Spleen (tissue), 11 donors: ENCODE measurements around the gene CIT. TPM values are rescaled to one million over a fixed set of nuclear protein-coding genes. Genes with fewer than 3 reads are reported as not detected.

Experiments
- DNase-seq: peaks from one replicate; pipeline ENCODE4 v3.0.0-alpha.2; 2020
- H3K27ac ChIP-seq, 8 donors: fragments of 200-600 bp; sonication (generic) in 7 of 8; 1 replicate in 4 of 8; 2 replicates in 4 of 8; pipeline versions ENCODE4 v1.5.0 to v1.8.0; 2016 to 2021; ENCODE audit warnings: inconsistent platforms in 4 of 8, mild to moderate bottlenecking in 4 of 8, moderate library complexity in 1 of 8
- H3K27me3 ChIP-seq, 7 donors: fragments of 200-600 bp; sonication (generic) in 6 of 7; replicated peaks in 1 of 7; 1 replicate in 4 of 7; 2 replicates in 3 of 7; pipeline versions ENCODE4 v1.5.0 to v1.8.0; 2016 to 2021; ENCODE audit warnings: inconsistent platforms in 3 of 7, mild to moderate bottlenecking in 1 of 7
- H3K36me3 ChIP-seq, 6 donors: fragments of 200-600 bp; sonication (generic) in 5 of 6; 1 replicate in 4 of 6; 2 replicates in 2 of 6; pipeline versions ENCODE4 v1.5.0 to v1.8.0; 2016 to 2021; ENCODE audit warnings: inconsistent platforms in 2 of 6
- H3K4me1 ChIP-seq, 6 donors: fragments of 200-600 bp; sonication (generic) in 5 of 6; 1 replicate in 3 of 6; 2 replicates in 3 of 6; pipeline versions ENCODE4 v1.5.0 to v1.8.0; 2016 to 2021; ENCODE audit warnings: inconsistent platforms in 3 of 6
- H3K4me3 ChIP-seq, 8 donors: fragments of 200-600 bp; sonication (generic) in 7 of 8; 1 replicate in 4 of 8; 2 replicates in 4 of 8; pipeline versions ENCODE4 v1.5.0 to v1.8.0; 2016 to 2021; ENCODE audit warnings: inconsistent platforms in 4 of 8, mild to moderate bottlenecking in 4 of 8, moderate library complexity in 2 of 8
- H3K9me3 ChIP-seq, 8 donors: fragments of 200-600 bp; sonication (generic) in 7 of 8; 1 replicate in 4 of 8; 2 replicates in 4 of 8; pipeline versions ENCODE4 v1.5.0 to v1.8.0; 2016 to 2021; ENCODE audit warnings: inconsistent platforms in 4 of 8
- CTCF ChIP-seq, 11 experiments: fragments of 200-600 bp in 7 of 11; fragments of 450-650 bp in 4 of 11; sonication (generic) in 4 of 11; IDR thresholded peaks in 8 of 11; conservative IDR thresholded peaks in 3 of 11; 1 replicate in 7 of 11; 2 replicates in 4 of 11; pipeline versions ENCODE4 v1.4.0 to v1.8.0; 2016 to 2021; ENCODE audit warnings: antibody characterized with exemption in 11 of 11, inconsistent platforms in 4 of 11, mild to moderate bottlenecking in 1 of 11
- POLR2A ChIP-seq, 3 donors: fragments of 450-650 bp; IDR thresholded peaks; one replicate each; pipeline ENCODE4 v1.5.1; 2017; ENCODE audit warnings: antibody characterized with exemption in 3 of 3, mild to moderate bottlenecking in 1 of 3
- POLR2AphosphoS5 ChIP-seq, 3 donors: sonication (generic); formaldehyde crosslinking; IDR thresholded peaks; one replicate each; pipeline ENCODE4 v1.5.1; 2017; ENCODE audit warnings: antibody characterized with exemption in 3 of 3
- WGBS, 5 donors: extraction: QIAGEN DNeasy Blood & Tissue Kit in 3 of 5; methylation state at CpG; one replicate each; pipeline versions ENCODE4 v1.1.5 to v1.1.7; 2013 to 2018; 5-methylcytosine and 5-hydroxymethylcytosine counted together
- intact Hi-C: fragments of 100-400 bp; cut with DNase I; formaldehyde crosslinking; loops from one replicate; pipeline ENCODE4 v1.15.0; 2023; ENCODE audit warnings: low total_unique reads
- polyA plus RNA-seq, 3 donors: library from polyadenylated mRNA; stranded (reverse); fragments of 200-250 nt; gene quantifications; one replicate each; pipeline ENCODE4 v1.2.1, GENCODE V29; 2013
- total RNA-seq, 7 donors: library from RNA; depleted of rRNA in 3 of 7; stranded (reverse); fragments of >200 nt in 3 of 7; fragmentation: NEBNext Ultra II Directional in 4 of 7; extraction: Animal tissue kit (Norgen Biotek cat#: 25700) in 4 of 7; gene quantifications; one replicate each; pipeline versions ENCODE4 v1.1.0 to v1.2.1, GENCODE V29; 2016 to 2021
- donor health status: healthy with polysubstance abuse.
- donor health status: DM: no; HTN: no; CAD: no; lungs with moderate emphysema.
- donor health status: DM: no; HTN: no; CAD: no.
- donor health status: Bipolar disorder and iron deficiency.
- donor health status: healthy.
- donor health status: DM: no; HTN: no; CAD: no.
- donor health status: DM: yes; HTN: yes; CAD: no.

CIT gene
- total and polyA plus RNA-seq, 10 donors, result 1.9 to 54.3 (median 24.5) TPM

- Histone ChIP-seq H3K4me3 (no peak overlapping the region), H3K4me1 (no peaks in the 10 kb centered on the region), H3K27me3 (no peaks in the 10 kb centered on the region), H3K27ac (no peak overlapping the region), H3K36me3 (peaks cover 0 to 38% (median 0%) of the 10 kb centered on the region in 6 donors), H3K9me3 (peaks cover 0 to 13% (median 9%) of the 10 kb centered on the region in 8 donors)
- no peak for TF ChIP-seq POLR2A (IDR thresholded peaks at IDR 0.05)
- TF ChIP-seq POLR2AphosphoS5 (IDR thresholded peaks at IDR 0.05), result no peak
- no peak for TF ChIP-seq CTCF (IDR thresholded peaks at IDR 0.05 in 8 of 11, conservative IDR thresholded peaks at IDR 0.05 in 3 of 11)
- intact Hi-C loops, result no loop called here
- no peak for DNase-seq
- 92 to 97% (median 93%) methylated on average over 8 of the region's 8 CpGs for WGBS, 5 donors
Measured at GRCh38 chr12:119841433-119842210, 35.5 kb downstream of the CIT start.

- Histone ChIP-seq H3K27ac (no peak overlapping the region), H3K27me3 (no peaks in the 10 kb centered on the region), H3K4me1 (no peaks in the 10 kb centered on the region), H3K4me3 (no peak overlapping the region), H3K9me3 (peaks cover 0 to 13% (median 9%) of the 10 kb centered on the region in 8 donors), H3K36me3 (peaks cover 0 to 38% (median 0%) of the 10 kb centered on the region in 6 donors)
- intact Hi-C loops, result no loop called here
- WGBS, 5 donors, result 96 to 99% (median 98%) methylated on average over 3 of the region's 3 CpGs
- DNase-seq, result no peak
- TF ChIP-seq POLR2AphosphoS5 (IDR thresholded peaks at IDR 0.05) (no peak), CTCF (IDR thresholded peaks at IDR 0.05 in 8 of 11, conservative IDR thresholded peaks at IDR 0.05 in 3 of 11) (no peak), POLR2A (IDR thresholded peaks at IDR 0.05) (no peak)
Measured at GRCh38 chr12:119840582-119840981, 36.5 kb downstream of the CIT start.

GRCh38 chr12:119840168-119840567 lies 37.0 kb downstream of the CIT start:
- Histone ChIP-seq H3K4me3 (no peak overlapping the region), H3K9me3 (peaks cover 0 to 13% (median 9%) of the 10 kb centered on the region in 8 donors), H3K36me3 (peaks cover 0 to 35% (median 0%) of the 10 kb centered on the region in 6 donors), H3K4me1 (no peaks in the 10 kb centered on the region), H3K27me3 (no peaks in the 10 kb centered on the region), H3K27ac (no peak overlapping the region)
- intact Hi-C loops, result no loop called here
- 68 to 88% (median 88%) methylated on average over 4 of the region's 4 CpGs for WGBS, 5 donors
- TF ChIP-seq POLR2AphosphoS5 (IDR thresholded peaks at IDR 0.05) (no peak), POLR2A (IDR thresholded peaks at IDR 0.05) (no peak), CTCF (IDR thresholded peaks at IDR 0.05 in 8 of 11, conservative IDR thresholded peaks at IDR 0.05 in 3 of 11) (no peak)
- no peak for DNase-seq

GRCh38 chr12:119838826-119839600 lies 38.1 kb downstream of the CIT start:
- Histone ChIP-seq H3K4me3 (no peak overlapping the region), H3K27me3 (no peaks in the 10 kb centered on the region), H3K4me1 (no peaks in the 10 kb centered on the region), H3K9me3 (peaks cover 0 to 13% (median 9%) of the 10 kb centered on the region in 8 donors), H3K27ac (no peak overlapping the region), H3K36me3 (peaks cover 0 to 29% (median 0%) of the 10 kb centered on the region in 6 donors)
- no peak for DNase-seq
- intact Hi-C loops, result no loop called here
- whole genome bisulfite sequencing, 5 donors, result 97 to 98% (median 98%) methylated on average over 14 of the region's 14 CpGs
- TF ChIP-seq POLR2A (IDR thresholded peaks at IDR 0.05) (no peak), CTCF (IDR thresholded peaks at IDR 0.05 in 8 of 11, conservative IDR thresholded peaks at IDR 0.05 in 3 of 11) (no peak), POLR2AphosphoS5 (IDR thresholded peaks at IDR 0.05) (no peak)
